ENCODE data around the gene GRK2.
"Not testable (repeated sequence)": the region's sequence is repeated elsewhere in the genome, so short reads cannot be mapped to it uniquely, and the experiment has no call there.

Gene GRK2

DNA sequence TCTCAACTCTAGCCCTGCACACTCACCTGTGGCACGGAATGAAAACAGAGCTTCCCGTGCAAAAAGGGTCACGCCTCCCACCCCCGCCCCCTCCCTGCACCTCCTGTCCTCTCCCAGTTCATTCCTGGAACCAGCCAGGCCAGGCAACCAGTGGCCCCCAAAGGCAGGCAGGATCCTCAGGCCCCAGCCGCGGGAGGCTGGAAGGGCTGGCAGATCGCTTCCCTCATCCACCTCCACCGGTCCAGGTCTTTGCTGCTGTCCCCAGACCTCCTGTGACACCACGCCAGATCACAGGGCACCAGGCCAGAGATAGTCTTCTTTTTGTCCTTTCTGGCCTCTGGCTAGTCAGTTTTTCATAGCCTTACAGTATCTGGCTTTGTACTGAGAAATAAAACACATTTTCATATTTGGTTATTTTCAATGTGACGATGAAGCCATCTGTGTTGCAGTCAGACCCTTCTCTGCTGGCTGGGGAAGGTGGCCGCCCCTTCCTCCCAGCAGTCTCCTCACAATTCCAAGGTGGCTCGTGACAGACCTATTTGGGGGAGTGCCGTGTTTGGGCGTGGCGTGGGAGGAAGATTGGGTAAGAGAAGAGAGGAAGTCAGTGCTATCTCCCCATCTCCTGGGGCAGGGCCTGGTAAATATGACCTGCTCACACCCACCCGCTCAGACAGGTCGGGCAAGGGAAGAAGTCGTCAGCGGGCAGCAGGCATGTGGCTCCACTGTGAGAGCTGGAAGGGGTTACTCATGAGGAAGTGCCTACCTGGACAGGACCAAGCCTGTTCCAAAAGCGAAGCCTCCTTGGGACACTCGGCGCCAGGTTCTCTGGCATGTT, 46.1 kb downstream of the GRK2 start:
- no peak for DNase-seq (ENCODE audit: low read depth, low spot score)

DNA sequence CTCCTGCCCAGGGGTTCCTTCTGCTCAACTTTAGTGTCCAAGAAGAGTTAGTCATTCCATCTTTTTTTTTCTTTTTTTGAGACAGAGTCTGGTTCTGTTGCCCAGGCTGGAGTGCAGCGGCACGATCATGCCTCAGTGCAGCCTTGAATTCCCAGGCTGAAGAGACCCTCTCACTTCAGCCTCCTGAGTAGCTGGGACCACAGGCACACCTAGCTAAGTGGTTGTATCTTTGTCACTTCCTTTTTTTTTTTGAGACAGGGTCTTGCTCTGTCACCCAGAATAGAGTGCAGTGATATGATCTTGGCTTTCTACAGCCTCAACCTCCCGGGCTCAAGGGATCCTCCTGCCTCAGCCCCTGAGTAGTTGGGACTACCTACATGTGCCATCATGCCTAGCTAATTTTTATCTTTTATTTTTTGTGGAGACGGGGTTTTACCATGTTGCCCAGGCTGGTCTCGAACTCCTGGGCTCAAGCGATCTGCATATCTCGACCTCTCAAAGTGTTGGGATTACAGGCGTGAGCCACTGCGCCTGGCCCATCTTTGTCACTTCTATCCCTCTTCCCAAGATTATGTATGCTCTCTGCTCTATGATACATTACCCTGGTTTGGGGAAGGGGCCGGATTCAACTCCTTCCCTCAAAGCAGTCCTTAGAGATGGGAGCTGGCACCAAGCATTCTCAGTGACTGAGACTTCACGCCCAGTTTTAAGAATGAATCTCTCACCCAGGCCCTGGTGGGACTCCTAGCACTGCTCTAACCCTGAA, 47.0 kb downstream of the GRK2 start:
- no peak for DNase-seq (ENCODE audit: low read depth, low spot score)

DNA sequence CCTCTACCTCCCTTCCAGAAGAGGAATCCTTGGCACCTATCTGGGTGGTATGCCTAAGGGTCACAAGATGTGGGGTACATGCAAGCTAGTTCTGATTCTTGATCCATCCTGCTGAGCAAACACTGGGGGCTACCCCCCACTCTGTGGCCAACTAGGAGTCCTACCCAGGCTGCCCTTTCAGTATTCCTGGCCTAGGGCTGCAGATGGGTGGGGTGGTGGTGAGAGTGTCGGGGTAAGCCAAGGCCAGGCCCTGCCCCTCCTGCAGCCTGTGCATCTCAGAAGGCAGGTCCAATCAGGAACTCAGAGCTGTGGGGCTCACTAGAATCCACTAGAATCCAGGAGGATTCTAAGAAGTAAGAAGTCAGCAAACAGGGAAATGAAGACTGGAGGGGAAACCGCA, 47.9 kb downstream of the GRK2 start:
- no peak for DNase-seq (ENCODE audit: low read depth, low spot score)

DNA sequence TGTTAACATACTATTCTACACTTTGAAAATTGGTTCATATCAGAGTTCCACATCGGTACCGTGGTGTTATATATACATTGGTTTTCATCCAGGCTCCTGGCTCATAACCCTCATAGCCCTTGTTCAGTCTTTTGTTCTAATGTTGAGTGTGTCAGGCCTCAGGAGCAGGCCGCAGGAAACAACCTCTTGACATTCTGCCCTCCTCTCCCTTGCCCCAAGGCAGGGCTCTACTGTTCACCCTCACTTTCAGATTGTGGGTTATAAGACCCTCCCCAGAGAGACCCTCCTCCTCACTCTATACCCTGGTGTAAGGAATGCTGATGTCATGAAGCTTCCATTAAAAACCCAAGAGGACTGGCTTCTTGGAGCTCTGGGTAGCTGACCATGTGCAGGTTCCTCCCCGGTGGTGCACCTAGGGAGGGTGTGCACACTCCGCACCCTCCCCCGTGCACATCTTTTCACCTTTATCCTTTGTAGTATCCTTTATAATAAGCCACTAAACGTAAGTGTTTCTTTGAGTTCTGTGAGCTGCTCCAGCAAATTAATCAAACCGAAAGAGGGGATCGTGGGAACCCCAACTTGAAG, 49.1 kb downstream of the GRK2 start:
- no peak for DNase-seq (ENCODE audit: low read depth, low spot score)

DNA sequence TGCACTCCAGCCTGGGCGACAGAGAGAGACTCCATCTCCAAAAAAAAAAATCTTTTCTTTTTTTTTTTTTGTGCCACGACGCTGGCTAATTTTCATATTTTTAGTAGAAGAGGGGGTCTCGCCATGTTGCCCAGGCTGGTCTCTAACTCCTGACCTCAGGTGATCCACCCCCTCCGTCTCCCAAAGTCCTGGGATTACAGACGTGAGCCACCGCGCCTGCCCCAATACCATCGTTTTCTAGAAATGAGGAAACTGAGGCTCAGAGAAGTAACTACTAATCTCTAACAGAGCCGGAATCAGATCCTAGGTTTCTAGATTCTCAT, 50.6 kb downstream of the GRK2 start:
- no peak for DNase-seq (ENCODE audit: low read depth, low spot score)

DNA sequence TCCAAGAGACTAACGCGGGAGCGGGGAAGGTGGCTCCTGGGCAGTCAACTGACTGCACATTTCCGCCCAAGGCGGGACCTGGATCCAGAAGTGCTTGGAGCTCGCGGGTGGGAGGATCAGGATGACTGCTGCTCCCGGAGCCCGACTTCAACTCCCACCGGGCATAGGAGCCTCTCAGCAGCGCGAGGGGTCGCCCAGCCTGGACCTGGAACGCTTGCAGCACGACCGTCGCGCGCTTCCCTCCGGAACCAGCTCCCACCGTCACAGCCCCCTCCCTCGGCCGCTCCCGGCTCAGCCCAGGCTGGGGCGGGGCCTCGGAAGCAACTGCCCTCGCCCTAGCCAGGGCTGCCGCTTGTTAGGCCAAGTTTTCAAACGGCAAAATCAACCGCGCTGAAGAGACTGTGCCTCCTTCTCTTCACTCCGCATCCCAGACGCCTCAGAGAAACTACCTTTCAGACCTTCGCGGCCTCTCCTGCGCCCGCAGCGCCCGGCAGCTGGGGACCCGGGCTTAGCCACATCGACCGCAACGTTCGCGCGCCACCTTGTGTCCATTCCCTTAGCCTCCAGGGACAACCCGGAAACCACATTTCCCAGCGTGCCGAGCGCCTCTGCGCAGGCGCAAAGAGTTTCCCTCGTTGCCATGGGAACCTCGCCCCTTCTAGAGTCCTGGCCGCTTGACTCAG, 51.1 kb downstream of the GRK2 start:
- DNase-seq (ENCODE audit: low read depth, low spot score) = peak; percentile 97

DNA sequence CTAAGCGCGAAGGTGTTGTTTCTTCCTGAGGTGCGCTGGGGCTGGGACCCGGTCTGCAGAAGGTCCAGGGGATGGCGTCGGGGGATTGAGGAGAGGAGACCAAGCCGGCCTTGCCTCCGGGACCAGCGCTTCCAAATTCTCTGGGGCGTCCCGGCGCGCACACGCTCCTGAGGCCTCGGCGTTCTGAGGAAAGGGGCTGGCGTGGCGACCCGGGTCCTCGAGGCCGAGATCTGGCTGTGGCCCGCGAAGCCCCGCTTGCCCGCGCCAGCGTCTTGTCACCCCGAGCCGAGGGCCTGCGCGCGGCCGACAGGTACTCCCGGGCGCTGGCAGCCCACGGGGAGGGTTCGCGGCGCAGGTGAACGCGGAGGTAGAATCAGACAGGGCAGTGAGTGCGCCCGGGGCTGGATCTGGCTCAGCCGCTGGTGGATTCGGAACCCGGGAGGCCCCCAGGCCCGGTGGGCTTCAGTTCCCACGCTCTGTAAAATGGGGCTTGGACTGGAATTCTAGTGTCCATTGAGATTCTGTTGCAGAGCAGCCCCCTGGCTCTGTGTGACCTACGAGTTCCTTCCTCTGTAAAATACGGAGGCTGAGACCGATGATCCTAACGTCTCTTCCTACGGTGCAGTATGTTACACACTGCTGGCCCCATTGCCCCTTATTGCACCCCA, 51.7 kb downstream of the GRK2 start:
- no peak for DNase-seq (ENCODE audit: low read depth, low spot score)

DNA sequence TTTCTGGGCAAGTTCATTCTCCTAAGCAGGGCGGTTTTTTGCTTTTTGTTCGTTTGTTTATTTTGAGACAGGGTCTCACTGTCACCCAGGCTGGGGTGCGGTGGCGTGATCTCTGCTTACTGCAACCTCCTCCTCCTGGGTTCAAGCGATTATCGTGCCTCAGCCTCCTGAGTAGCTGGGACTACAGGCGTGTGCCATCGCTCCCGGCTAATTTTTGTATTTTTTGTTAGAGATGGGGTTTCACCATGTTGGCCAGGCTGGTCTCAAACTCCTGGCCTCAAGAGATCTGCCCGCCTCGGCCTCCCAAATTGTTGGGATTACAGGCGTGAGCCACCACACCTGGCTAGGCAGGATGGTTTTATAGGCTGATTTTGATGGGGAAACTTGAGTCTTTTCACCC, 52.6 kb downstream of the GRK2 start:
- not testable (repeated sequence) for DNase-seq (ENCODE audit: low read depth, low spot score)

DNA sequence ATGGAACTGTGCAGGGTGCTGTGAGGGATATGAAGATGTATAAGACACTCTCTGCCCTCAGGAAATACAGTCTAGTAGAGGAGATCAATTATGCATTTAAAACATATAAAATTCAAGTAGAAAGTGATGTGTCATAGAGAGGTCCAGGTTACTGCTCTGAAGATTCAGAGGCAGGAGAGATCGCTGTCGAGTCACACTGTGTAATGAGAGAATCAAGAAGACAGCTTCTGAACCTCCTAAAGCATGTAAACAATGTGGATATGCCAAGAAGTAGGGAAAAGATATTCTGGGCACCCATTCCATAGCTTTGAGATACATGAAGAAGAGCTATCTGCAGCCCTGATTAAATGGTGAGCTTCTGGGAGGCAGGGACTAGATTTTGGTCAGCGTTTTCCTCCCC, 53.7 kb downstream of the GRK2 start:
- DNase-seq (ENCODE audit: low read depth, low spot score) = no peak

DNA sequence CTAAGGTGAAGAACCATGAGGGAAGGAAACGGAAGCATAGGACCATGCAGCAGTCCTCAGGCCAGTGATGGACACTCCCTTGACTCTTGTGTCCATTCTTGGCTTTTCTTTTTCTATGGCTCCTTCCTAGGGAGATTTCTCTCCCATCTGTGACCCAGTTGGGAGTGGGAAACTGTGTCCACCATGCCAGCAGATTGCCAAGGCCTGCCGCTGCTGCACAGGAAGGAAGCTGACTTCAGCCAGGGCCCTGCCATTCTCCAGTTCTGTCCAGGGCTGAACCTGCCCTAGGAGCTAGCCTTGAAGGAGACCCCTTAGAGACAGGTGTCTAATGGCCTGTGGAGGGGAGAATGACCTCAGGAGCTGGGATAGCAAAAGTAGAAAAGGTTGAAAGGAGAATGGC, 54.4 kb downstream of the GRK2 start:
- DNase-seq (ENCODE audit: low read depth, low spot score) = no peak

DNA sequence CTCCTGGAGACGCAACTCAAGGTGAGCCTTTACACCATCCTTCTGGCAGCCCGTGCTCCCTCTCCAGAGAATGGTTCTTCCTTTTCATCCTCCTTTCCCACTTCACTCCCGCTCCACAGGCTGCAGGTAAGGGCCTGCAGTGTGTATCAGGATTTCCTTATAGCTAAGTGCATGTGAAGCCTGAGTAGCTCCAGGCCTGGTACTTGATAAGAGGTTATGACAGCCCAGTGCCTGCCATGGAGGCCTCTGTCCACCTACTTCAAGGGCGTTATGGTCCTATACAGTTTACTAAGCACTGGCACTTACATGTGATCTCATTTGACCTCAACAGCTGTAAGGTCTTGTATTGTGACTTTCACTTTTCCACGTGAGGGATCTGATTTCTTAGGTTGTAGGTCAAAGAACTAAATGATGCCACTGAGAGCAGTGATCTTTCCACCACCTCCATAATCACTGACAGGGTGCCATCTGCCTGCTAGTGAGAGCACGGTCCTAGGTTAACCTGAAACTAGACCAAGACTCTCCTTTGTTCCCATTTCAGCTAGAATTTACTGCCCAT, 55.1 kb downstream of the GRK2 start:
- DNase-seq (ENCODE audit: low read depth, low spot score) = no peak

DNA sequence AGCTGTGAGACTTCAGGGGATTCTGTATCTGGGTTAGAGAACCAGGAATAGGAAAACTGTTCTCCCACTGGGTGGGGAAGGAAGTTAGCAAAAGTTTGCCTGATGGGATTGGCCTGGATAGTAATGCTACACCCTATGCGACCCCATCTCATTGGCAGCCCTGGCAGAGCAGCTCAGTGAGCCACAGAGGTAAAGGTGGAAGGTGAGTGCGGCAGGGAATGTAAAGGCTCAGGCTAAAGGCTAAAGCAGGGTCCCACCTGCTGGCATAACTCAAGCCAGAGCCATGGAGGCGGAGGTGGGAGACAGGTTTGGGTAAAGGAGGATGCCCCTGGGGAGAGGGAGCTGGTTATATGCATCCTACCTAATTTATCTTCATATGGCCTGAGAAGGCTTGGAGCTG, 55.8 kb downstream of the GRK2 start:
- DNase-seq (ENCODE audit: low read depth, low spot score) = no peak

DNA sequence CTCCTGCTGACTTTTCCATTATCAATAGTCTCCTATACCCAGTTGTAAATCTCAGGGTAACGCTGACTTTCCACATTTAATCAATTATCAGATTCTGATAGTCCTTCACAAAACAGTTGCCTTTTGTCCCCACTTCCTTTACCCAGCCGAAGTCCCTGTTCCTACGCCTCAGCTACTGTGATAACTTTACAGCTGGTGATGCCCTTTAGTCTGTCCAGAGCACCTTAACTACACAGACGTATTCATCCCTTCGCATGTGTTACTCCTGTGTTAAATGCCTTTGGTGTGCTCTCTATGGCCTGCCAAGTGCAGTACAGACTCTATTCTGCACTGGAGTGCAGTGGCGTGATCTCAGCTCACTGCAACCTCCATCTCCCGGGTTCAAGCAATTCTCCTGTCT, 57.3 kb downstream of the GRK2 start:
- DNase-seq (ENCODE audit: low read depth, low spot score) = no peak

DNA sequence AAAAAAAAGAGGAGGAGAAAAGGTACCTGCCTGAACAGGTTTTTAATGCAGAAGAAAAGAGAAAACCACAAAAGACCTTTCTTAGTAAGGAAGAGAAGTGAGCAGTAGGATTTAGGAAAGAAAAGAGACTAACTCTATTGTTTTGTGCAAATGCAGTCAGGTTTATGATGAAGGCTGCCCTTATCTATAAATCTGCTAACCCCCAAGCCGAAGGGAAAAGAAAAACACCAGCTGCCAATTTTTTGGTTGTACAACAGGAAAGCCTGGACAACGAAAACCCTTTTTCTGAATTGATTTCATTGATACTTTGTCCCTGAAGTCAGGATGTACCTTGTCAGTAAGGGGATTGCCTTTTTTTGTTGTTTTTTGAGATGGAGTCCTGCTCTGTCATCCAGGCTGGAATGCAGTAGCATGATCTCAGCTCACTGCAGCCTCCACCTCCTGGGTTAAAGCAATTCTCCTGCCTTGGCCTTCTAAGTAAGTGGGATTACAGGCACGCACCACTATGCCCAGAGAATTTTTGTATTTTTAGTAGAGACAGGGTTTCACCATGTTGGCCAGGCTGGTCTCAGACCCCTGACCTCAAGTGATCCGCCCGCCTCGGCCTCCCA, 65.9 kb downstream of the GRK2 start:
- DNase-seq (ENCODE audit: low read depth, low spot score) = no peak

Data from activated naive CD8-positive, alpha-beta T cell treated with anti-CD3 and anti-CD28 coated beads, Interleukin-2, amount 50 U/mL, for 16 hours (primary cell).